ENCODE data around the gene HP.
"Not testable (repeated sequence)": the region's sequence is repeated elsewhere in the genome, so short reads cannot be mapped to it uniquely, and the experiment has no call there.

Gene HP
- 0 to 0.21 (median 0) reads per million in 9 experiments for total RNA-seq

- not testable (repeated sequence) for H3K4me1 Mint-ChIP-seq (ENCODE audit: low read depth in 2 of 2); H3K9me3 Mint-ChIP-seq; H3K27me3 Mint-ChIP-seq; H3K27ac Mint-ChIP-seq; DNase-seq; H3K4me3 Mint-ChIP-seq; ATAC-seq (replicated peaks); H3K36me3 Mint-ChIP-seq (ENCODE audit: insufficient read depth)
These were observed at the start of gene HP for GRCh38 chr16:72054254-72054847. HP (plus strand) TSS chr16:72054505; CDS start chr16:72054653, 148 bp downstream.

GRCh38 chr16:72008065-72008423 is 46.3 kb upstream of the HP start:
- not testable (repeated sequence) for H3K36me3 Mint-ChIP-seq (ENCODE audit: insufficient read depth); DNase-seq; H3K9me3 Mint-ChIP-seq; ATAC-seq (replicated peaks); H3K27me3 Mint-ChIP-seq
- Mint-ChIP-seq H3K4me3 (peak overlapping the region; percentile 91 to 94), H3K4me1 (ENCODE audit: low read depth in 2 of 2) (peaks cover 6 to 18% of the 10 kb centered on the region in 2 donors), H3K27ac (peak overlapping the region in 1 of 2 donors; percentile 89)

- ATAC-seq (replicated peaks) = peak; percentile 97
- peak; percentile 97 to 98 (median 98) for DNase-seq
- peak within 1 kb of the TSS; percentile 52 to 89 for H3K27ac Mint-ChIP-seq
- H3K4me3 Mint-ChIP-seq = peak within 1 kb of the TSS; percentile 91 to 94
- peaks cover 0 to 7% of the 10 kb centered on the region in 2 donors for H3K27me3 Mint-ChIP-seq
- no peaks in the 10 kb centered on the region for H3K9me3 Mint-ChIP-seq
- no peaks in the 10 kb centered on the region for H3K36me3 Mint-ChIP-seq (ENCODE audit: insufficient read depth)
- H3K4me1 Mint-ChIP-seq (ENCODE audit: low read depth in 2 of 2) = peaks cover 8 to 23% of the 10 kb centered on the region in 2 donors
These were observed 45.7 kb upstream of the HP start, which contains the start of gene DHODH for GRCh38 chr16:72008424-72009216. DHODH (plus strand) TSS chr16:72008744; CDS start chr16:72008765, 21 bp downstream.

- H3K9me3 Mint-ChIP-seq = no peaks in the 10 kb centered on the region
- peaks cover 11 to 33% of the 10 kb centered on the region in 2 donors for H3K4me1 Mint-ChIP-seq (ENCODE audit: low read depth in 2 of 2)
- DNase-seq (no peak), ATAC-seq (replicated peaks) (no peak)
- no peaks in the 10 kb centered on the region for H3K36me3 Mint-ChIP-seq (ENCODE audit: insufficient read depth)
- no peak overlapping the region for H3K27ac Mint-ChIP-seq
- H3K4me3 Mint-ChIP-seq = peak overlapping the region; percentile 91 to 94
- H3K27me3 Mint-ChIP-seq = peaks cover 0 to under 1% of the 10 kb centered on the region in 2 donors
These were observed 44.5 kb upstream of the HP start for GRCh38 chr16:72009779-72010178.

- Mint-ChIP-seq H3K4me1 (ENCODE audit: low read depth in 2 of 2) (peaks cover 12 to 38% of the 10 kb centered on the region in 2 donors), H3K9me3 (no peaks in the 10 kb centered on the region), H3K36me3 (ENCODE audit: insufficient read depth) (peaks cover 10% of the 10 kb centered on the region), H3K27ac (peak overlapping the region in 1 of 2 donors; percentile 85), H3K4me3 (peak overlapping the region in 1 of 2 donors; percentile 37), H3K27me3 (no peaks in the 10 kb centered on the region)
- DNase-seq = no peak
- ATAC-seq (replicated peaks) = no peak
These were observed 41.7 kb upstream of the HP start for GRCh38 chr16:72012607-72013006.

- DNase-seq = no peak
- Mint-ChIP-seq H3K27ac (peak overlapping the region; percentile 68 to 85), H3K9me3 (no peaks in the 10 kb centered on the region), H3K4me3 (peak overlapping the region in 1 of 2 donors; percentile 37), H3K4me1 (ENCODE audit: low read depth in 2 of 2) (peaks cover 12 to 38% of the 10 kb centered on the region in 2 donors), H3K27me3 (no peaks in the 10 kb centered on the region), H3K36me3 (ENCODE audit: insufficient read depth) (peaks cover 14% of the 10 kb centered on the region)
- ATAC-seq (replicated peaks) = no peak
These were observed 40.9 kb upstream of the HP start for GRCh38 chr16:72013389-72013788.

- H3K4me1 Mint-ChIP-seq (ENCODE audit: low read depth in 2 of 2) = peaks cover 11 to 33% of the 10 kb centered on the region in 2 donors
- no peak for ATAC-seq (replicated peaks)
These were observed 40.3 kb upstream of the HP start for GRCh38 chr16:72013888-72014581.

GRCh38 chr16:72014675-72015074 is 39.6 kb upstream of the HP start:
- ATAC-seq (replicated peaks) (no peak), DNase-seq (no peak)
- no peaks in the 10 kb centered on the region for H3K9me3 Mint-ChIP-seq
- peaks cover 14% of the 10 kb centered on the region for H3K36me3 Mint-ChIP-seq (ENCODE audit: insufficient read depth)
- H3K27ac Mint-ChIP-seq = peak overlapping the region; percentile 60 to 68
- H3K4me3 Mint-ChIP-seq = peak overlapping the region in 1 of 2 donors; percentile 37
- H3K4me1 Mint-ChIP-seq (ENCODE audit: low read depth in 2 of 2) = peaks cover 11 to 33% of the 10 kb centered on the region in 2 donors
- no peaks in the 10 kb centered on the region for H3K27me3 Mint-ChIP-seq

More at GRCh38 chr16:72013888-72014581, 40.3 kb upstream of the HP start:
- Mint-ChIP-seq H3K27me3 (no peaks in the 10 kb centered on the region), H3K36me3 (ENCODE audit: insufficient read depth) (peaks cover 14% of the 10 kb centered on the region), H3K4me3 (peak overlapping the region in 1 of 2 donors; percentile 37), H3K9me3 (no peaks in the 10 kb centered on the region), H3K27ac (peak overlapping the region; percentile 68 to 85)
- no peak for DNase-seq

- Mint-ChIP-seq H3K27ac (no peak overlapping the region), H3K4me1 (ENCODE audit: low read depth in 2 of 2) (peaks cover 9 to 32% of the 10 kb centered on the region in 2 donors), H3K4me3 (no peak overlapping the region), H3K36me3 (ENCODE audit: insufficient read depth) (peaks cover 16% of the 10 kb centered on the region), H3K9me3 (no peaks in the 10 kb centered on the region), H3K27me3 (no peaks in the 10 kb centered on the region)
- no peak for ATAC-seq (replicated peaks)
- no peak for DNase-seq
These were observed 39.2 kb upstream of the HP start for GRCh38 chr16:72015124-72015523.

- DNase-seq (no peak), ATAC-seq (replicated peaks) (no peak)
- Mint-ChIP-seq H3K27ac (no peak overlapping the region), H3K4me3 (no peak overlapping the region), H3K4me1 (ENCODE audit: low read depth in 2 of 2) (peaks cover 6 to 16% of the 10 kb centered on the region in 2 donors), H3K27me3 (no peaks in the 10 kb centered on the region), H3K36me3 (ENCODE audit: insufficient read depth) (peaks cover 16% of the 10 kb centered on the region), H3K9me3 (no peaks in the 10 kb centered on the region)
These were observed 35.8 kb upstream of the HP start for GRCh38 chr16:72018470-72018869.

GRCh38 chr16:72021043-72021442 is 33.3 kb upstream of the HP start:
- Mint-ChIP-seq H3K9me3 (no peaks in the 10 kb centered on the region), H3K36me3 (ENCODE audit: insufficient read depth) (peaks cover 29% of the 10 kb centered on the region), H3K27me3 (no peaks in the 10 kb centered on the region), H3K4me3 (no peak overlapping the region), H3K4me1 (ENCODE audit: low read depth in 2 of 2) (peaks cover 0 to 2% of the 10 kb centered on the region in 2 donors), H3K27ac (no peak overlapping the region)
- ATAC-seq (replicated peaks) = no peak
- DNase-seq = no peak

GRCh38 chr16:72022127-72022526 is 32.2 kb upstream of the HP start:
- no peaks in the 10 kb centered on the region for H3K4me1 Mint-ChIP-seq (ENCODE audit: low read depth in 2 of 2)
- no peak for ATAC-seq (replicated peaks)
- H3K4me3 Mint-ChIP-seq = no peak overlapping the region
- H3K27me3 Mint-ChIP-seq = no peaks in the 10 kb centered on the region
- H3K36me3 Mint-ChIP-seq (ENCODE audit: insufficient read depth) = peaks cover 27% of the 10 kb centered on the region
- H3K27ac Mint-ChIP-seq = peak overlapping the region in 1 of 2 donors; percentile 66
- no peaks in the 10 kb centered on the region for H3K9me3 Mint-ChIP-seq
- no peak for DNase-seq

GRCh38 chr16:72023962-72024361 is 30.3 kb upstream of the HP start:
- no peak overlapping the region for H3K27ac Mint-ChIP-seq
- peaks cover 21% of the 10 kb centered on the region for H3K36me3 Mint-ChIP-seq (ENCODE audit: insufficient read depth)
- no peaks in the 10 kb centered on the region for H3K27me3 Mint-ChIP-seq
- H3K9me3 Mint-ChIP-seq = no peaks in the 10 kb centered on the region
- DNase-seq (no peak), ATAC-seq (replicated peaks) (no peak)
- no peak overlapping the region for H3K4me3 Mint-ChIP-seq
- H3K4me1 Mint-ChIP-seq (ENCODE audit: low read depth in 2 of 2) = no peaks in the 10 kb centered on the region
